GM10266 (cell line): ENCODE results near the gene E2F3.

ENCODE experiments used
- DNase-seq: peaks from one replicate; pipeline ENCODE4 v3.0.0; 2012; ENCODE audit errors: extremely low spot score
- CTCF ChIP-seq: IDR thresholded peaks from 2 replicates; pipeline ENCODE4 v1.5.1; 2012; ENCODE audit warnings: mild to moderate bottlenecking, low read depth; ENCODE audit not compliant: control insufficient read depth, insufficient read depth; ENCODE audit errors: missing control alignments

The E2F3 gene

GRCh38 chr6:20539387-20539786 lies 137.7 kb downstream of the E2F3 start:
- TF ChIP-seq CTCF, result no peak

GRCh38 chr6:20540683-20541082 lies 139.0 kb downstream of the E2F3 start:
- TF ChIP-seq CTCF, result no peak
- no peak for DNase-seq

More at GRCh38 chr6:20539387-20539786, 137.7 kb downstream of the E2F3 start:
- no peak for DNase-seq

GRCh38 chr6:20541382-20541781 lies 139.7 kb downstream of the E2F3 start:
- TF ChIP-seq CTCF, result no peak
- DNase-seq, result no peak

DNA sequence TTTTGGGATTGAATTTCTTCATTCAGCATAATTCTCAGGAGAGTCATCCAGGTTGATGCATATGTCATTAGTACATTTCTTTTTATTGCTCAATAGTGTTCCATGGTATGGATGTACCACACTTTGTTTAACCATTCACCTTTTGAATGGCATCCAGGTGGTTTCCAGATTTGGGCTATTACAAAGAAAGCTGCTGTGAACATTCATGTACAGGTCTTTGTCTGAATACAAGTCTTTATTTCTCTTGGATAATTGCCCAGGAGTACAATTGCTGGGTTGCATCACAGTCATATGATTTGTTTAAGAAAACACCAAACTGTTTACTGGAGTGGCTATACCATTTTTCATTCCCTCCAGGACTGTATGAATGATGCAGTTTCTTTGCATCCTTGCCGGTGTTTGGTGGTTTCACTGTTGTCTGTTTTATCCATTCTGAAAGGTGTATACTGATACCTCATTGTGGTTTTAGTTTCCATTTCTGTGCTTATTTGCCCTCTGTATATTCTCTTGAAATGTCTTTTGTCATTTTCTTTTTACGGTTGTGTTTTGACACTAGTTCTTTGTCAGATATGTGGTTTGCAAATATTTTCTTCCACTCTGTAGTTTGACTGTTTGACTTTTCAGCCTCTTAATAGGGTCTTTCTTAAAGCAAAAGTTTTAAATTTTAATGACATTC lies 141.4 kb downstream of the E2F3 start:
- DNase-seq, result peak; percentile 34
- TF ChIP-seq CTCF, result no peak
